ENCODE results near the gene SLC6A11. TPM values are rescaled to one million over a fixed set of nuclear protein-coding genes. Genes with fewer than 3 reads are reported as not detected.

SLC6A11 gene
- total RNA-seq, 4 donors from 2014 or later, result 1.8 to 7.8 (median 5.3) TPM

- no peak overlapping the region for H3K4me3 ChIP-seq (ENCODE audit: low read depth, poor library complexity, severe bottlenecking)
- 59 to 69% methylated on average over 4 of the region's 4 CpGs for WGBS, 2 donors
- intact Hi-C loops (cut with DNase I; ENCODE audit: low total_unique reads), result no loop called here
- DNase-seq (ENCODE audit: low spot score in 2 of 2), result no peak
- no peak for TF ChIP-seq POLR2A (IDR thresholded peaks at IDR 0.05)
- no peak for TF ChIP-seq CTCF (IDR thresholded peaks at IDR 0.05)
Measured at GRCh38 chr3:10956531-10956930, 140.5 kb downstream of the SLC6A11 start.

DNA sequence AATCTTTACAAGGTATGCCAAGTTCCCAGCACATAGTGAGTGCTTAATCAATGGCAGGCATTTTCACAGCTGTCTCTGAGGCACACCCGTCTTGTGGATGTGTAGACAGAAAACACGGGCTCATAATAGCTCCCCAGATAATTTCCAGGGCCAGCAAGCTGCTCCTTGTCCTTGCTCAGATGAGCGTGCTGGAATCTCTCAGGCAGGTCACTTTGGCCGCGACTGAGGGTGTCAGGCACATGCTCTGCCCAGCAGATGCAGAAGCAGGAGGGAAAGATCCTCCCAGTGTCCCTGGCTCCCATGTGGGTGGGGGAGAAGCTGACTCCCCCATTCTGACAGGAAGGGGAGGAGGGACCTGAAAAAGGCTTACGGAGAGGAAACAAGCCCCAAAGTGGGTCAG lies 141.0 kb downstream of the SLC6A11 start:
- DNase-seq (ENCODE audit: low spot score in 2 of 2), result no peak
- H3K4me3 ChIP-seq (ENCODE audit: low read depth, poor library complexity, severe bottlenecking), result no peak overlapping the region
- TF ChIP-seq CTCF (IDR thresholded peaks at IDR 0.05) (no peak), POLR2A (IDR thresholded peaks at IDR 0.05) (no peak)
- intact Hi-C loops (cut with DNase I; ENCODE audit: low total_unique reads), result no loop called here
- 60 to 67% methylated on average over 6 of the region's 6 CpGs for WGBS, 2 donors

DNA sequence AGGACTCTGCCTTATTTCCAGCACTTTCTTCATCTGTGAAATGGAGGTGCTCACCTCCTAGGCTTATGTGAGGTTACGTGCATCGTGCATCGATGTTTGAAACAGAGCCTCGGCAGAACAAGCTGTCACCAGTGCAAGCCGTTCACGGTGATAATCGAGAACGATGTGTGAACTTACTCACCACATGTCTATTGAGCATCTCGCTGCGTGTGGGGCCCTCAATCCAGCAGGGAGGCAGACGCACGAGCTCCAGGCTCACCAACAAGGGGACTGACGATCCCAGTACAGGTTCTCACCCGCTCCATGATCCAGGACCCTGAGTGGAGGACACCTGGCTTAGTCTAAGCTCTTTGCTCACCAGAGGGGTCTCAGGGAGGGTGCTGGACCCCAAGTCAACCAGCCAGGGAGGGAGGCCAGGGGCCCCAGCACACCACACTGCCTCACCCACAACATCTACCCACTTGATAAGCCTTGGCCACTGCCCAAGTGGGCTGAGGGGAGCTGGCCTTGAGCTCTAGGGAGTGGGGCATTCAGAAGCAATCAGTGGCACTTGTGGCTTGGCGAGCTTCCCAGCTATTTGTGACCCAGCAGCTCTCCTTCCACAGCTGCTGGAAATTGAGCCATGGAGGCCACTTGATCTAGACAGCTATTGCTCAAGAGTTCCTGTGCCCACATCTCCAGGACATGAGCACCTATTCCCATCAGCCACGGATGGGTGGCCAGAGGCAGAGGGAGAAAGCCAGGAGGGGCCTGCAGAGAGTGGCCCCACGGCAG lies 142.1 kb downstream of the SLC6A11 start:
- 81 to 82% methylated on average over 14 to 17 of the region's 17 CpGs for WGBS, 2 donors
- no peak for DNase-seq (ENCODE audit: low spot score in 2 of 2)
- no peak for TF ChIP-seq CTCF (IDR thresholded peaks at IDR 0.05)
- no peak overlapping the region for H3K4me3 ChIP-seq (ENCODE audit: low read depth, poor library complexity, severe bottlenecking)
- intact Hi-C loops (cut with DNase I; ENCODE audit: low total_unique reads), result no loop called here

GRCh38 chr3:10960255-10960654 lies 144.2 kb downstream of the SLC6A11 start:
- WGBS, 2 donors, result 76 to 81% methylated on average over 6 of the region's 6 CpGs
- DNase-seq (ENCODE audit: low spot score in 2 of 2), result no peak
- H3K4me3 ChIP-seq (ENCODE audit: low read depth, poor library complexity, severe bottlenecking), result no peak overlapping the region
- no peak for TF ChIP-seq CTCF (IDR thresholded peaks at IDR 0.05)
- TF ChIP-seq POLR2A (IDR thresholded peaks at IDR 0.05), result no peak
- intact Hi-C loops (cut with DNase I; ENCODE audit: low total_unique reads), result loop anchor here (5.0 kb wide), 1 partner anchor 668 kb away; the partner anchor contains the start of gene GHRL

DNA sequence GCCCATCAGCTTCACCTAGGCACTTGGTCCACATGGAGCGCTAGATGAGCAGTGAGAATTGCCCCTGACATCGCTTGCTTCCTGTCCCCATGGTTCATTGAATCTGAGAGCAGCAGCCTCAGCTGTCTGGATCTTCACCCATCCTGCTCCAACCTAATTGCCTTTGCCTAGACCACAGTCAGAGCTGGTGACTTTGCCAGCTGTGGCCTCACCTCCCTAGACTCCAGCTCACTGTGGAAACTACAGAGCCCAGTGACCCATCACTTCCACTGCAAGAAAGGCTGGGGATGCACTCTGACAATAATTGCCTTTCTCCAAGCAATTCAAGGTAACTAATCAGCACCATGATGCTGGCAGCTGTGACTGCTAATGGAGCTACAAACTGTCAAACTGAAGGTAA lies 145.9 kb downstream of the SLC6A11 start:
- no peak for DNase-seq (ENCODE audit: low spot score in 2 of 2)
- intact Hi-C loops (cut with DNase I; ENCODE audit: low total_unique reads), result loop anchor here (5.0 kb wide), 1 partner anchor 670 kb away; the partner anchor contains the start of gene GHRL
- 79 to 97% methylated on average over 2 of the region's 2 CpGs for WGBS, 2 donors
- H3K4me3 ChIP-seq (ENCODE audit: low read depth, poor library complexity, severe bottlenecking), result no peak overlapping the region
- TF ChIP-seq CTCF (IDR thresholded peaks at IDR 0.05) (no peak), POLR2A (IDR thresholded peaks at IDR 0.05) (no peak)

Measured in lower leg skin (tissue), 4 donors.